Sigmoid colon (tissue), 7 donors: ENCODE measurements around the gene OR4K1. TPM values are rescaled to one million over a fixed set of nuclear protein-coding genes. Genes with fewer than 3 reads are reported as not detected.

Source experiments
- DNase-seq: peaks from one replicate; pipeline ENCODE4 v3.0.0-alpha.2; 2019
- H3K27ac ChIP-seq, 4 donors: fragments of 200-600 bp; sonication (generic); one replicate each; pipeline ENCODE4 v1.5.1; 2016 to 2019; ENCODE audit warnings: mild to moderate bottlenecking in 1 of 4
- H3K27me3 ChIP-seq, 3 donors: fragments of 200-600 bp; sonication (generic); one replicate each; pipeline ENCODE4 v1.5.1; 2019; ENCODE audit warnings: mild to moderate bottlenecking in 1 of 3
- H3K36me3 ChIP-seq, 4 donors: fragments of 200-600 bp; sonication (generic); one replicate each; pipeline ENCODE4 v1.5.1; 2016 to 2019
- H3K4me1 ChIP-seq, 4 donors: fragments of 200-600 bp; sonication (generic); one replicate each; pipeline ENCODE4 v1.5.1; 2017 to 2019
- H3K4me3 ChIP-seq, 4 donors: fragments of 200-600 bp; sonication (generic); one replicate each; pipeline ENCODE4 v1.5.1; 2017 to 2019; ENCODE audit warnings: mild to moderate bottlenecking in 2 of 4, moderate library complexity in 1 of 4
- H3K9me3 ChIP-seq, 4 donors: fragments of 200-600 bp in 3 of 4; sonication (generic) in 3 of 4; one replicate each; pipeline versions ENCODE4 v1.5.1 to v1.6.1; 2013 to 2019
- CTCF ChIP-seq, 4 experiments: fragments of 450-650 bp in 3 of 4; fragments of 200-600 bp in 1 of 4; IDR thresholded peaks; one replicate each; pipeline ENCODE4 v1.5.1; 2016 to 2019; ENCODE audit warnings: antibody characterized with exemption in 4 of 4, mild to moderate bottlenecking in 3 of 4, moderate library complexity in 2 of 4
- EP300 ChIP-seq, 4 donors: sonication (generic); formaldehyde crosslinking; IDR thresholded peaks; one replicate each; pipeline ENCODE4 v1.6.1; 2017; ENCODE audit warnings: antibody characterized with exemption in 4 of 4
- POLR2A ChIP-seq, 2 donors: fragments of 450-650 bp; IDR thresholded peaks; one replicate each; pipeline ENCODE4 v1.6.1; 2016; ENCODE audit warnings: antibody characterized with exemption in 2 of 2, mild to moderate bottlenecking in 2 of 2, moderate library complexity in 2 of 2
- POLR2AphosphoS5 ChIP-seq, 4 donors: sonication (generic); formaldehyde crosslinking; IDR thresholded peaks; one replicate each; pipeline ENCODE4 v1.6.1; 2017; ENCODE audit warnings: antibody characterized with exemption in 4 of 4
- WGBS, 2 donors: extraction: QIAGEN DNeasy Blood & Tissue Kit; methylation state at CpG; one replicate each; pipeline ENCODE4 v1.1.7; 2013; 5-methylcytosine and 5-hydroxymethylcytosine counted together
- intact Hi-C: fragments of 100-400 bp; cut with DNase I; formaldehyde crosslinking; loops from one replicate; pipeline ENCODE4 v1.15.1; 2023
- polyA plus RNA-seq, 3 donors: library from polyadenylated mRNA; stranded (reverse); fragments of 200-250 nt; gene quantifications; one replicate each; pipeline ENCODE4 v1.2.3, GENCODE V29; 2013
- total RNA-seq, 4 donors: library from RNA; depleted of rRNA; stranded (reverse); fragments of >200 nt; gene quantifications; one replicate each; pipeline ENCODE4 v1.1.0, GENCODE V29; 2016
- donor health status: healthy with polysubstance abuse.
- donor health status: Bipolar disorder and iron deficiency.
- donor health status: healthy.

Gene OR4K1
- total RNA-seq (not detected), polyA plus RNA-seq (not detected)

DNA sequence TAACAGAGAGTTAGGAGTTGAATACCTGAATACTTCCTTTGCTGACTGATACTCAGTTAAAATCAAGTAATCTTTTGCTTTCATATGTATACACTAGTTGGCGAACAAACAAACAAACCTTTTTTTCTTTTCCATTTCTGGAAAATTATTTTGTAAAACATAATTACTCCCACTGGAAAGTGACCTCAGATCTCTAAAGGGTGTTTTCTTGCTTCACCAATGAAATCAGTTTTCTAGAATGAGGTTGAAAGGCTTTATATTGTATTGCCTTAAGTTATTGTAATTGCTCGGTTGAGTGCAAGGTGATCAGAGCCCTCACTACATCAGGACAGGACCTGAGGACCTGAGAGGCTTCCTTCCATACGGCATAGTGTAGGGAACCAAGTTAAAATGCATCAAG is at the start of gene OR4K1:
Gene OR4K1 (plus strand): TSS at position 301 of the 400 bp plus-strand sequence. CDS start 4,750 bp downstream, outside the sequence.
- TF ChIP-seq CTCF (IDR thresholded peaks at IDR 0.05), result no peak
- TF ChIP-seq POLR2AphosphoS5 (IDR thresholded peaks at IDR 0.05), result no peak
- TF ChIP-seq POLR2A (IDR thresholded peaks at IDR 0.05), result no peak
- TF ChIP-seq EP300 (IDR thresholded peaks at IDR 0.05), result no peak
- intact Hi-C loops, result no loop called here
- 62 to 65% methylated on average over 3 of the region's 3 CpGs for WGBS, 2 donors

DNA sequence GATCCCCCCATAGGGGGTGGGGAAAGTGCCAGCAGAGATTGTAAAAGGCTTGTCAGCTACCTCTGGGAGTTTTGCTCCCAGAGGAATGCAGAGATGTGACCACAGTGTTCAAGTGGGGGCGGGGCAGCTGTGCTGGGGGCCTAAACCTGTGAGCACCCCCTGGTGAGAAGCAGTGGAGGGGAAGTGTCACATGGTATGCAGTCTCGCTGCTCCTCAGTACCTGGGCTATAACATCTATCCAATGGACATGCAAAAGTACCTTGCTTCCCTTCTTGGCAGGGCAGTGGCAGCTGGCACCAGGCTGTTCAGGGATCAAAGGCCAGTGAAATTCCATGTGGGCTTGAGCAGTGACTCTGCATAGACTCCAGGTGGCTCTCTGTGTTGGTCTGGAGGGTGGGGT is 35.4 kb upstream of the OR4K1 start:
- intact Hi-C loops, result no loop called here
- 27 to 57% methylated on average over 2 of the region's 2 CpGs for WGBS, 2 donors

More for the DNA sequence above, at the start of gene OR4K1:
- Histone ChIP-seq H3K36me3 (no peaks in the 10 kb centered on the region), H3K4me3 (no peak within 1 kb of the TSS), H3K27me3 (no peaks in the 10 kb centered on the region), H3K27ac (no peak within 1 kb of the TSS), H3K4me1 (no peaks in the 10 kb centered on the region), H3K9me3 (no peaks in the 10 kb centered on the region)
- DNase-seq, result no peak

DNA sequence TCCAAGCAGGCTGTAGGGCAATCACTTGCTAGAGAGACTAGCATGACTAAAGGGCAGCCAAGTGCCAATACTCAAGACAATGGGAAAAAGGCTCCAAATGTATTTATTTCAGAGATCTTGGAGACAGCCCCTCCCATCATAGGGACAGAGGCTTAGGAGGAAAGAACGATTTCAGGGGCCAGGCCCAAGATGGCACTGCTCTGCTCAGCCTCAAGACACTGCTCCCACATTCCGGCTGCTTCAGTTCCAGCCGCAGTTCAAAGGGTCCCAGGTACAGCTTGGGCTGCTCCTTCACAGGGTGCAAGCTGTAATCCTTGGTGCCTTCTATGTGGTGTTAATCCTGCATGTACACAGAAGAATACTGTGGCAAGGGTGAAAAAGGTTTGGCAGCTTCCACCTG is 29.7 kb upstream of the OR4K1 start:
- H3K4me3 ChIP-seq, result no peak overlapping the region
- H3K36me3 ChIP-seq, result no peaks in the 10 kb centered on the region
- 69% methylated on average over 3 of the region's 3 CpGs for WGBS, 2 donors
- no peaks in the 10 kb centered on the region for H3K4me1 ChIP-seq
- no peak for DNase-seq
- intact Hi-C loops, result no loop called here
- no peaks in the 10 kb centered on the region for H3K27me3 ChIP-seq
- TF ChIP-seq CTCF (IDR thresholded peaks at IDR 0.05), result no peak
- TF ChIP-seq POLR2AphosphoS5 (IDR thresholded peaks at IDR 0.05), result no peak
- no peak for TF ChIP-seq POLR2A (IDR thresholded peaks at IDR 0.05)
- TF ChIP-seq EP300 (IDR thresholded peaks at IDR 0.05), result no peak
- H3K27ac ChIP-seq, result no peak overlapping the region
- peaks cover 0 to 9% (median 0%) of the 10 kb centered on the region in 4 donors for H3K9me3 ChIP-seq

More for the DNA sequence above, 35.4 kb upstream of the OR4K1 start:
- Histone ChIP-seq H3K4me3 (no peak overlapping the region), H3K9me3 (peaks cover 0 to 28% (median 14%) of the 10 kb centered on the region in 4 donors), H3K4me1 (no peaks in the 10 kb centered on the region), H3K27me3 (no peaks in the 10 kb centered on the region), H3K27ac (no peak overlapping the region), H3K36me3 (no peaks in the 10 kb centered on the region)
- no peak for DNase-seq
- TF ChIP-seq EP300 (IDR thresholded peaks at IDR 0.05) (no peak), POLR2AphosphoS5 (IDR thresholded peaks at IDR 0.05) (no peak), POLR2A (IDR thresholded peaks at IDR 0.05) (no peak), CTCF (IDR thresholded peaks at IDR 0.05) (no peak)

- H3K36me3 ChIP-seq, result no peaks in the 10 kb centered on the region
- no peak overlapping the region for H3K27ac ChIP-seq
- 80 to 91% methylated on average over 4 of the region's 4 CpGs for WGBS, 2 donors
- TF ChIP-seq EP300 (IDR thresholded peaks at IDR 0.05) (no peak), POLR2A (IDR thresholded peaks at IDR 0.05) (no peak), CTCF (IDR thresholded peaks at IDR 0.05) (no peak), POLR2AphosphoS5 (IDR thresholded peaks at IDR 0.05) (no peak)
- no peaks in the 10 kb centered on the region for H3K27me3 ChIP-seq
- no peak for DNase-seq
- H3K9me3 ChIP-seq, result no peaks in the 10 kb centered on the region
- H3K4me3 ChIP-seq, result no peak overlapping the region
- intact Hi-C loops, result no loop called here
- H3K4me1 ChIP-seq, result no peaks in the 10 kb centered on the region
Observed at GRCh38 chr14:19902409-19902808, 28.3 kb upstream of the OR4K1 start.

DNA sequence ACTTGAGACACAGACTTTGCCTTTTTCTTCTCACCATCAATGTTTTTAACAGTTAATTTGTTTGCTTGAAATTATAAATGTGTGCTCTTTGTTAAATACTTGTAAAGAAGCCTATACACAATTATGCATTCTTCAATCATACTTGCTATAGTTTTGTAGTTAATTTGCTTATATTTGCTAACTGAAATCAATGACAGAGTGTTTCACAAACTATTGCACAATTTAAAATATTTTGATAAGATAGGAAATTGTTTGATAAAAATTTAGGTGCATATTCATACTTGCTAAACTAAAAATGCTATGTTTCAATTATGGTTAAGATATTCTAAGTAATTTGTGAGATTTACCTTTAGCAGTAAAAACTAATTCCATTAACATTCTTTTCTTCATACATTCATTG is 24.1 kb upstream of the OR4K1 start:
- Histone ChIP-seq H3K36me3 (no peaks in the 10 kb centered on the region), H3K9me3 (no peaks in the 10 kb centered on the region), H3K4me3 (no peak overlapping the region), H3K27ac (no peak overlapping the region), H3K4me1 (no peaks in the 10 kb centered on the region), H3K27me3 (no peaks in the 10 kb centered on the region)
- DNase-seq, result no peak
- intact Hi-C loops, result no loop called here
- TF ChIP-seq EP300 (IDR thresholded peaks at IDR 0.05) (no peak), CTCF (IDR thresholded peaks at IDR 0.05) (no peak), POLR2AphosphoS5 (IDR thresholded peaks at IDR 0.05) (no peak), POLR2A (IDR thresholded peaks at IDR 0.05) (no peak)
